ENCODE data around the gene NSD2. TPM values are rescaled to one million over a fixed set of nuclear protein-coding genes. Genes with fewer than 3 reads are reported as not detected.

Gene NSD2
- total and polyA plus RNA-seq, 2 donors (not counting 1 experiment from before 2014, with no cell fraction given): 14.2 to 64.8 TPM

DNA sequence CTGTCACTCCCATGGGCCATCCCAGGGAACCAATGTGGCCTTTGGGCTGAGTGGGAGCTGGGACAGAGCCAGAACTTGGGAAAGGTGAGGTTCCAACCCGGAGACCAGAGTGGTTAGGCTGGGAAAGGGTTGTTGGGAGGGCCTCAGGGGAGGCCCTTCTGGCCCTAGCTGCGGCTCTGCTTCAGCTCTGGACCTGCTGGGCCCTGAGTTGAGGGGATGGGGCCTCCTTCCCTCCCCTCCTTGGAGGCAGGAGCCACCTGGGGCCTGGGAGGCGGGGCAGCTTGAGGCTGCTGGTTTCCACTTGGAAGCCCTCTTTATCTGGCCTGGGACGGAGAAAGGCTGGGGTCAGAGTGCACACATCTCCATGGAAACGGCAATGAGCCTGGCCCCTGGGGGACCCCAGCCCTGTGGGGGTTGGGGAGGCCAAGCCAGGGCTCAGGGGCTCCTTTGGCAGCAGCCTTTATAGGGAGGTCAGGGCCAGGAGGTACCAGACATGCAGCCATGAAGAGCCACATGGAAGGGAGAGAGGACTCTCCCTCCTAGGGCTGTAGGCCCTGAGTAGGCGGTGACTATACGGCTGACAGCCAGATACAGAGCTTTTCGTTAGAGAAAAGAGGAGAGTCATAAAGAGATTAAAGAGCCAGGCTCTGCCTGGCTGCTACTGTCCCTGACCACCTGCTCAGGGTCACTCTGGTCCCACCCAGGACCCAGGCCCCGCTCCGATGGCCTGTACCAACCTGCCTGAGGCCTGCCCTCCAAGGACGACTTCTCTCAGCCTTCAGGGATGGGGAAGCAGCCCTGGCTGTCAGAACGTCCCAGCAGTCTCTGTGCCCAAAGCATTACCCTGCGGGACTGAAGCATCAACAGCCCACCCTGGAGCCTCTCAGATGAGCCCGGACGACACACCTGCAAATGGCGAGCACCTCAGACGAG lies 6.9 kb upstream of the NSD2 start:
- CTCF ChIA-PET: interaction anchor here (2.1 kb wide), 1 partner anchor 35 kb away, joined by 8 read pairs; no protein-coding TSS in a partner anchor
- Mint-ChIP-seq H3K9me3 (ENCODE audit: insufficient read depth) (no peaks in the 10 kb centered on the region), H3K4me3 (no peak overlapping the region), H3K4me1 (peaks cover 20% of the 10 kb centered on the region), H3K27ac (no peak overlapping the region), H3K27me3 (no peaks in the 10 kb centered on the region)
- POLR2A ChIA-PET: no interaction called here
- no peak overlapping the region for H3K4me3 ChIP-seq (ENCODE audit: control extremely low read depth in 1 of 5, extremely low read depth in 1 of 5, insufficient read depth in 1 of 5, low read depth in 2 of 5, low read length in 4 of 5)
- H3K9ac ChIP-seq (ENCODE audit: low read length): no peak overlapping the region
- WGBS (ENCODE audit: insufficient coverage): 96% methylated on average over 16 of the region's 17 CpGs
- H3K27me3 ChIP-seq (replicated peaks in 1 of 4; ENCODE audit: control extremely low read depth in 1 of 4, control insufficient read depth in 3 of 4, insufficient read depth in 4 of 4, low read length in 3 of 4): peaks cover 0 to 7% (median 2%) of the 10 kb centered on the region in 4 experiments
- H3K9me3 ChIP-seq (ENCODE audit: control extremely low read depth in 1 of 3, control insufficient read depth in 2 of 3, insufficient read depth in 1 of 3, low read length in 2 of 3): no peaks in the 10 kb centered on the region
- no peaks in the 10 kb centered on the region for H3K79me2 ChIP-seq (ENCODE audit: control insufficient read depth, insufficient read depth, low read length)
- no peak overlapping the region for H3K4me2 ChIP-seq (replicated peaks; ENCODE audit: low read depth, low read length, poor library complexity, severe bottlenecking)
- intact Hi-C loops (cut with micrococcal nuclease): no loop called here
- H3K27ac ChIP-seq (ENCODE audit: low read length in 2 of 2): no peak overlapping the region
- ATAC-seq (ENCODE audit: low read depth): no peak
- no peak overlapping the region for H2AFZ ChIP-seq (ENCODE audit: insufficient read depth, low read depth, low read length, poor library complexity, severe bottlenecking)
- H3K4me1 ChIP-seq (ENCODE audit: control insufficient read depth in 2 of 2, insufficient read depth in 2 of 2, low read length in 2 of 2): peaks cover 12 to 17% of the 10 kb centered on the region in 2 donors
- TF ChIP-seq, protein P1, sequence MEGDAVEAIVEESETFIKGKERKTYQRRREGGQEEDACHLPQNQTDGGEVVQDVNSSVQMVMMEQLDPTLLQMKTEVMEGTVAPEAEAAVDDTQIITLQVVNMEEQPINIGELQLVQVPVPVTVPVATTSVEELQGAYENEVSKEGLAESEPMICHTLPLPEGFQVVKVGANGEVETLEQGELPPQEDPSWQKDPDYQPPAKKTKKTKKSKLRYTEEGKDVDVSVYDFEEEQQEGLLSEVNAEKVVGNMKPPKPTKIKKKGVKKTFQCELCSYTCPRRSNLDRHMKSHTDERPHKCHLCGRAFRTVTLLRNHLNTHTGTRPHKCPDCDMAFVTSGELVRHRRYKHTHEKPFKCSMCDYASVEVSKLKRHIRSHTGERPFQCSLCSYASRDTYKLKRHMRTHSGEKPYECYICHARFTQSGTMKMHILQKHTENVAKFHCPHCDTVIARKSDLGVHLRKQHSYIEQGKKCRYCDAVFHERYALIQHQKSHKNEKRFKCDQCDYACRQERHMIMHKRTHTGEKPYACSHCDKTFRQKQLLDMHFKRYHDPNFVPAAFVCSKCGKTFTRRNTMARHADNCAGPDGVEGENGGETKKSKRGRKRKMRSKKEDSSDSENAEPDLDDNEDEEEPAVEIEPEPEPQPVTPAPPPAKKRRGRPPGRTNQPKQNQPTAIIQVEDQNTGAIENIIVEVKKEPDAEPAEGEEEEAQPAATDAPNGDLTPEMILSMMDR (IDR thresholded peaks at IDR 0.05): no peak
- no peak for TF ChIP-seq EZH2 (IDR thresholded peaks at IDR 0.05; ENCODE audit: borderline replicate concordance, insufficient read depth, low read depth, low read length, poor library complexity, severe bottlenecking)
- H4K20me1 ChIP-seq (ENCODE audit: control insufficient read depth, insufficient read depth, low read length, poor library complexity, severe bottlenecking): peaks cover 4% of the 10 kb centered on the region
- DNase-seq: no peak
- no peaks in the 10 kb centered on the region for H3K36me3 ChIP-seq (replicated peaks in 1 of 2; ENCODE audit: control extremely low read depth in 1 of 2, control insufficient read depth in 1 of 2, extremely low read depth in 1 of 2, insufficient read depth in 2 of 2, low read length in 1 of 2)

DNA sequence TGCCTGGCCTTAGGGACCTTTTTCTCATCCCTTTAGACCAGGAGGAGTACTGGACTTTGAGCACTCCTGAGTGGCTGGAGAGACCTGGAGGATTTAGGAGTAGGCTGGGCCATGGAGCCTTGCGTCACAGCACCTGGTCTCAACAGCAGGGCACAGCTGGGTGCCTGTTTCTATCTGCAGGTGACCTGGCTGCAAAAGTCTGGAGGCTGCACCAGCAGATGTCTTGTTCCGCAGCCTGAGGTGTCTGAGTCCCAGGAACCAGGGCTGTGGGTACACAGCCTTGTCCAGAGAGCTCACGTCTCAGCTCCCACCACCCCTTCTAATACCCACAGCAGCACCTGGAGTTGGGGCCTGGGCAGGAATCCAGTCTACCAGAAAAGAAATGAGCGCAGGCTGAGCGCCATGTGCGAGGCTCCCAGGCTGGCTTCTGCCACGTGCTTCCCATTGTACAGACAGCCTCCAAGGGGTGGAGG lies 5.0 kb upstream of the NSD2 start:
- H4K20me1 ChIP-seq (ENCODE audit: control insufficient read depth, insufficient read depth, low read length, poor library complexity, severe bottlenecking): peaks cover 4% of the 10 kb centered on the region
- H2AFZ ChIP-seq (ENCODE audit: insufficient read depth, low read depth, low read length, poor library complexity, severe bottlenecking): no peak overlapping the region
- H3K27me3 ChIP-seq (replicated peaks in 1 of 4; ENCODE audit: control extremely low read depth in 1 of 4, control insufficient read depth in 3 of 4, insufficient read depth in 4 of 4, low read length in 3 of 4): peaks cover 0 to 4% (median 2%) of the 10 kb centered on the region in 4 experiments
- DNase-seq (no peak), ATAC-seq (ENCODE audit: low read depth) (no peak)
- H3K9me3 Mint-ChIP-seq (ENCODE audit: insufficient read depth): no peaks in the 10 kb centered on the region
- H3K4me1 Mint-ChIP-seq: peaks cover 26% of the 10 kb centered on the region
- no peaks in the 10 kb centered on the region for H3K27me3 Mint-ChIP-seq
- no peak overlapping the region for H3K27ac ChIP-seq (ENCODE audit: low read length in 2 of 2)
- H3K4me2 ChIP-seq (replicated peaks; ENCODE audit: low read depth, low read length, poor library complexity, severe bottlenecking): no peak overlapping the region
- peaks cover 18 to 26% of the 10 kb centered on the region in 2 donors for H3K4me1 ChIP-seq (ENCODE audit: control insufficient read depth in 2 of 2, insufficient read depth in 2 of 2, low read length in 2 of 2)
- H3K4me3 Mint-ChIP-seq: no peak overlapping the region
- CTCF ChIA-PET: no interaction called here
- H3K27ac Mint-ChIP-seq: no peak overlapping the region
- no peak for TF ChIP-seq EZH2 (IDR thresholded peaks at IDR 0.05; ENCODE audit: borderline replicate concordance, insufficient read depth, low read depth, low read length, poor library complexity, severe bottlenecking)
- TF ChIP-seq, protein P1 (IDR thresholded peaks at IDR 0.05): no peak
- WGBS (ENCODE audit: insufficient coverage): 94% methylated on average over 7 of the region's 7 CpGs
- POLR2A ChIA-PET: no interaction called here
- H3K36me3 ChIP-seq (replicated peaks in 1 of 2; ENCODE audit: control extremely low read depth in 1 of 2, control insufficient read depth in 1 of 2, extremely low read depth in 1 of 2, insufficient read depth in 2 of 2, low read length in 1 of 2): no peaks in the 10 kb centered on the region
- H3K4me3 ChIP-seq (ENCODE audit: control extremely low read depth in 1 of 5, extremely low read depth in 1 of 5, insufficient read depth in 1 of 5, low read depth in 2 of 5, low read length in 4 of 5): no peak overlapping the region
- no peaks in the 10 kb centered on the region for H3K79me2 ChIP-seq (ENCODE audit: control insufficient read depth, insufficient read depth, low read length)
- intact Hi-C loops (cut with micrococcal nuclease): no loop called here
- no peak overlapping the region for H3K9ac ChIP-seq (ENCODE audit: low read length)
- no peaks in the 10 kb centered on the region for H3K9me3 ChIP-seq (ENCODE audit: control extremely low read depth in 1 of 3, control insufficient read depth in 2 of 3, insufficient read depth in 1 of 3, low read length in 2 of 3)
